PFSK-1 (cell line): ENCODE data around the gene GLI2.

Experiments used
- FOXP2 ChIP-seq: optimal IDR thresholded peaks from 2 replicates; pipeline ENCODE3; 2011; ENCODE audit warnings: borderline replicate concordance, control low read depth, inconsistent platforms; ENCODE audit not compliant: insufficient read depth; ENCODE audit errors: extremely low read length, extremely low read depth
- POLR2AphosphoS5 ChIP-seq: IDR thresholded peaks from 2 replicates; pipeline ENCODE4 v1.6.1; 2012; ENCODE audit warnings: low read depth, mild to moderate bottlenecking, control low read depth, low read length, moderate library complexity
- SIN3A ChIP-seq: IDR thresholded peaks from 2 replicates; pipeline ENCODE4 v1.6.1; 2012; ENCODE audit warnings: mild to moderate bottlenecking, low read length, moderate library complexity, borderline replicate concordance; ENCODE audit not compliant: insufficient read depth
- TAF1 ChIP-seq: IDR thresholded peaks from 2 replicates; pipeline ENCODE4 v1.6.1; 2012; ENCODE audit warnings: low read length, control low read depth, borderline replicate concordance; ENCODE audit not compliant: insufficient read depth
- TF ChIP-seq, protein P1 (sequence below), 2 experiments: IDR thresholded peaks; 2 replicates each; pipeline versions ENCODE4 v1.6.1 to v1.8.0; 2011 to 2012; ENCODE audit warnings: low read depth in 2 of 2, low read length in 2 of 2, control low read depth in 1 of 2, inconsistent platforms in 1 of 2, mild to moderate bottlenecking in 1 of 2, moderate library complexity in 1 of 2; ENCODE audit not compliant: insufficient read depth in 1 of 2

GLI2 gene

DNA sequence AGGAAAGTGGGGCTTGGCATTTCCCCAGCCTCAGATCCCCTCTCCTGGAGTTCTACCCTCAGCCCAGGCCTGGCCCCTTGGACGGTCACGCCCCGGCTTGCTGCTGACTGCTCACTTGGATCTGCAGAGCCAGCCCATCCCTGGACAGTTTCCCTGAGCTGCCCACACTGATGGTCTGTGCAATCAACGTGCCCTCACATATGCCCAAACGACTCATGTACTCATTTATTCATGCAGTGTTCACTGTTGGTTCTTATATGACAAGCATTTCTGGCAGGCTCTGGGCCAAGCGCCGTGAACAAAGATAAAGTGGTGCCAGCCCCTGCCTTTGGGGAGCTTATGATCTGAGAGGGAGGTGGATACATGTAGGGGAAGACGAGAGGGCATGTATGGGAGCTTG lies 20.3 kb upstream of the GLI2 start:
- TF ChIP-seq TAF1 (no peak), FOXP2 (no peak), SIN3A (no peak), POLR2AphosphoS5 (no peak)
- TF ChIP-seq, protein P1, sequence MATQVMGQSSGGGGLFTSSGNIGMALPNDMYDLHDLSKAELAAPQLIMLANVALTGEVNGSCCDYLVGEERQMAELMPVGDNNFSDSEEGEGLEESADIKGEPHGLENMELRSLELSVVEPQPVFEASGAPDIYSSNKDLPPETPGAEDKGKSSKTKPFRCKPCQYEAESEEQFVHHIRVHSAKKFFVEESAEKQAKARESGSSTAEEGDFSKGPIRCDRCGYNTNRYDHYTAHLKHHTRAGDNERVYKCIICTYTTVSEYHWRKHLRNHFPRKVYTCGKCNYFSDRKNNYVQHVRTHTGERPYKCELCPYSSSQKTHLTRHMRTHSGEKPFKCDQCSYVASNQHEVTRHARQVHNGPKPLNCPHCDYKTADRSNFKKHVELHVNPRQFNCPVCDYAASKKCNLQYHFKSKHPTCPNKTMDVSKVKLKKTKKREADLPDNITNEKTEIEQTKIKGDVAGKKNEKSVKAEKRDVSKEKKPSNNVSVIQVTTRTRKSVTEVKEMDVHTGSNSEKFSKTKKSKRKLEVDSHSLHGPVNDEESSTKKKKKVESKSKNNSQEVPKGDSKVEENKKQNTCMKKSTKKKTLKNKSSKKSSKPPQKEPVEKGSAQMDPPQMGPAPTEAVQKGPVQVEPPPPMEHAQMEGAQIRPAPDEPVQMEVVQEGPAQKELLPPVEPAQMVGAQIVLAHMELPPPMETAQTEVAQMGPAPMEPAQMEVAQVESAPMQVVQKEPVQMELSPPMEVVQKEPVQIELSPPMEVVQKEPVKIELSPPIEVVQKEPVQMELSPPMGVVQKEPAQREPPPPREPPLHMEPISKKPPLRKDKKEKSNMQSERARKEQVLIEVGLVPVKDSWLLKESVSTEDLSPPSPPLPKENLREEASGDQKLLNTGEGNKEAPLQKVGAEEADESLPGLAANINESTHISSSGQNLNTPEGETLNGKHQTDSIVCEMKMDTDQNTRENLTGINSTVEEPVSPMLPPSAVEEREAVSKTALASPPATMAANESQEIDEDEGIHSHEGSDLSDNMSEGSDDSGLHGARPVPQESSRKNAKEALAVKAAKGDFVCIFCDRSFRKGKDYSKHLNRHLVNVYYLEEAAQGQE (IDR thresholded peaks at IDR 0.05; ENCODE audit: insufficient read depth in 1 of 2, low read depth in 2 of 2, low read length in 2 of 2) = no peak

DNA sequence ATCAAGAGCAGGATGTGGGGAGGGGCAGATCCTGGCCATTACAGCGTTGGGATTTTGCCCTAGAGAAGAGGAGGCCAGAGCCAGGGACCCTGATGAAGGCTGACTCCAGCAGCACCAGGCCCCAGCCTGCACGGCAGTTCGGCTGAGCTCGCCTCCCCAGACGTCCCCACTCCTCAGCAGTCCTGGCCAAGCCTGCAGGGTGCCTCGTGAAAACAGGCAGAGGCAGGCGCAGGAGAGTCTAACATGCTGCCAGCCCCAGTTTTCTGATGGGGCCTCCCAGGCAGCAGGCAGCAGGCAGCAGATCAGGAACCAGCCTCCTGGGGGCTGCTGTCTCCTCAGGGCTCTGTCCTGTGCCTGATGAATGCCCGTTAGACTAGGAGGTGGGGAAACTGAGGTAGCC lies 19.7 kb upstream of the GLI2 start:
- TF ChIP-seq TAF1 = no peak
- no peak for TF ChIP-seq POLR2AphosphoS5
- TF ChIP-seq, protein P1 (IDR thresholded peaks at IDR 0.05; ENCODE audit: insufficient read depth in 1 of 2, low read depth in 2 of 2, low read length in 2 of 2) = no peak
- TF ChIP-seq FOXP2 = no peak
- no peak for TF ChIP-seq SIN3A

DNA sequence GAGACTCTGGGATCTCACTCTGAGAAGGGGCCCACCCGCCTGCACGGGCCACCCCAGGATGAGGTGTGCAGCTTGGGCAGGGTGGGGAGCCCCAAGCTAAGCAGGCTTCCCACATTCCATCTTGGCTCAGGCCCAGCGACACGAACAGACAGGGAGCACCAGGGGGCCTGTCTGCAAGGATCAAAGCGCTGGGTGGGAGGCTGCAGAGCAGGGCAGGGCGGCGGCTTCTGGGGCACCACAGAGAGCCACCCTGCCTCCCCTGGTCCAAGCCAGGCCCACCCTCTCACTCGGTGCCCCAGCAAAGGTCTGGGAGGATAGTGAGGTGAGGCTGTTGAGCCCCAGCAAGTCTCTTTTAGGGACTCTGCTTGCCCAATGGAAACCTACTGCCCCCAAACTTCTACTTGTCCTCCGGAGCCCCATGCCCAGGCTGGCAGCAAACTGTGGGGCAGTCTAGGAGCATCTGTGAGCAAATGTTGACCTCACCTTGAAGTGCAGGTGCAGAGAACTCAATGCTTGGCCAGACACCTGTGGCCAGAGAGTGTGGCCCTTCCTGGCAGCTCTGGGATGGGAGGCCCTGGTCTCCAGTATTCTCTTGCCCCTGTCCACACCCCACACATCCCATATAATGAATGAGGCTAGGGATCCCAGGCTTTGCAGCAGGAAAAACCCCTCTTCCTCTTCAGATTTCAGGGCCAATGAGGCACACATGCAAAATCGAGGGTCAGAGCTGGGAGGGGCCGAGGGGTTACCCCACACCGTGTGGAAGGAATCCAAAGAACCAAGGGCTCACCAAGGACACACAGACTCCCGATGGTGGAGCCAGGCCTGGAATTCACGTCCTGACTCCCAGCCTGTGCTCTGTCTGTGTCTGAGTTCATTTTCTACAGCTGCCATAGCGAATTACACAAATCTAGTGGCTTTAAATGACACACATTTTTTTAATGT lies 18.8 kb upstream of the GLI2 start:
- TF ChIP-seq, protein P1 (IDR thresholded peaks at IDR 0.05; ENCODE audit: insufficient read depth in 1 of 2, low read depth in 2 of 2, low read length in 2 of 2) = no peak
- TF ChIP-seq SIN3A (no peak), POLR2AphosphoS5 (no peak), TAF1 (no peak), FOXP2 (no peak)

DNA sequence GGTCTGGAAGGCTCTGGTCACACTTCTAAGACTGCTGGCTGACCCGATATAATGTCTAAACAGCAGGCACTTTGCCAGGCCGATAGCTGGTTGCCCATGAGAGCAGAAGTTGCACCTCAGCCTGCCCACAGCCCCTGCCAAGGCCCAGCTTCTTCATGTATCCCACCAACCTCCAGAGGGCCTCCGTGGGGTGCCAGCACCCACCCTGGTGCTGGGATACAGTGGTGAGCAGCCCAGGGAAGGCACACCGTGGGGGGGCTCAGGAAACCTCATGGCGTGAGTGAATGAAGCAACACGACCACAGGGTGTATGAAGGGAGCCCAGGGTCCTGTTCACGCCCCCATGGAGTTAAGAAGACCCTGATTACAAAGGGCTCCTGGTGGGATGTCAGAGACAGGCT lies 16.2 kb upstream of the GLI2 start:
- no peak for TF ChIP-seq TAF1

DNA sequence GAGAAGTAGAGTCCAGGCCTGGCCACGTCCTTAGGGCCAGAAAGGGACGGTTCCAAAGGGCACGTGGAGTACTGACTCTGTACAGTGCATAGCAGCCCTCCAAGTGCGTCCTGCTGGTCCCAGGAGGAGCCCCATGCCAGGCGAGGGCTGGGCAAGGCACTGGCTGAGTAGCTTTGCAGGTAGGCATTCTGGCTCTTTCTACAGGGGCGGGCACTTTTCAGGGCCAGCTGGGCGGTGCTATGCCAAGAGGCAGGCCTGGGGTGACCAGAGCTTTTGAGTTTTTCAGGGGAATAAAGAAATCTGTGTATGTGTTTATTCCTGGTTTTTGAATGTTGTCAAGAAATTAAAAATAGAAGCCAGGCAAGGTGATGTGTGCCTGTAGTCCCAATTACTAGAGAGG lies 15.4 kb upstream of the GLI2 start:
- TF ChIP-seq, protein P1 (IDR thresholded peaks at IDR 0.05; ENCODE audit: insufficient read depth in 1 of 2, low read depth in 2 of 2, low read length in 2 of 2) = no peak
- no peak for TF ChIP-seq TAF1
- TF ChIP-seq POLR2AphosphoS5 = no peak
